K562 (cell line): ENCODE measurements around the gene DPM1.

Experiments
- CREB1 ChIP-seq, 2 experiments: sonication (generic) in 1 of 2; formaldehyde crosslinking in 1 of 2; IDR thresholded peaks; 2 replicates each; pipeline versions ENCODE4 v1.6.1 to v1.8.0; 2012 to 2022; ENCODE audit warnings: inconsistent platforms in 1 of 2, mild to moderate bottlenecking in 1 of 2, missing genetic modification reagents in 1 of 2, moderate library complexity in 1 of 2
- CTCF ChIP-seq, 3 experiments: IDR thresholded peaks in 2 of 3; conservative IDR thresholded peaks in 1 of 3; 2 replicates each; pipeline ENCODE4 v1.5.1; 2011 to 2012; ENCODE audit warnings: low read length in 3 of 3, mild to moderate bottlenecking in 3 of 3, control low read depth in 2 of 3, improper control_type of control experiment in 1 of 3, inconsistent platforms in 1 of 3, low read depth in 1 of 3, mixed read lengths in 1 of 3, moderate library complexity in 1 of 3; ENCODE audit not compliant: insufficient read depth in 2 of 3
- EP300 ChIP-seq: IDR thresholded peaks from 2 replicates; pipeline ENCODE4 v1.6.1; 2012; ENCODE audit warnings: low read length, improper control_type of control experiment
- KDM1A ChIP-seq, 2 experiments: fragments of 450-650 bp; IDR thresholded peaks; 2 replicates each; pipeline ENCODE4 v1.6.1; 2016; ENCODE audit warnings: mild to moderate bottlenecking in 2 of 2
- NR2C2 ChIP-seq, 2 experiments: fragments of 200-800 bp in 1 of 2; sonication (Bioruptor generic) in 1 of 2; sonication (generic) in 1 of 2; formaldehyde crosslinking in 1 of 2; IDR thresholded peaks; 2 replicates each; pipeline versions ENCODE4 v1.6.1 to v1.8.0; 2016 to 2022; ENCODE audit warnings: mild to moderate bottlenecking in 1 of 2, missing compliant biosample characterization in 1 of 2, missing genetic modification characterization in 1 of 2, missing genetic modification reagents in 1 of 2
- ZNF12 ChIP-seq: sonication (generic); formaldehyde crosslinking; IDR thresholded peaks from 2 replicates; pipeline ENCODE4 v1.4.0; 2020; ENCODE audit warnings: mild to moderate bottlenecking, missing genetic modification reagents

- TF ChIP-seq CTCF (IDR thresholded peaks at IDR 0.05 in 2 of 3, conservative IDR thresholded peaks at IDR 0.05 in 1 of 3; ENCODE audit: insufficient read depth in 2 of 3, low read depth in 1 of 3, low read length in 3 of 3) (no peak), NR2C2 (CRISPR knock-in tag; IDR thresholded peaks at IDR 0.05) (no peak), NR2C2 (tag; IDR thresholded peaks at IDR 0.05) (no peak), ZNF12 (CRISPR knock-in tag) (no peak), KDM1A (IDR thresholded peaks at IDR 0.05) (no peak), CREB1 (IDR thresholded peaks at IDR 0.05) (no peak), CREB1 (CRISPR knock-in tag; IDR thresholded peaks at IDR 0.05) (no peak), EP300 (no peak)
These were observed 11.1 kb upstream of the DPM1 start for GRCh38 chr20:50969435-50969834.
